GM19463 (cell line): ENCODE data around the gene DNAJC7.

Source experiments
- ATAC-seq: cut with Tn5 transposase; IDR thresholded peaks from one replicate; pipeline ENCODE4 v1.9.1; 2021; ENCODE audit warnings: mild to moderate bottlenecking, moderate library complexity; ENCODE audit not compliant: unreplicated experiment

The DNAJC7 gene

DNA sequence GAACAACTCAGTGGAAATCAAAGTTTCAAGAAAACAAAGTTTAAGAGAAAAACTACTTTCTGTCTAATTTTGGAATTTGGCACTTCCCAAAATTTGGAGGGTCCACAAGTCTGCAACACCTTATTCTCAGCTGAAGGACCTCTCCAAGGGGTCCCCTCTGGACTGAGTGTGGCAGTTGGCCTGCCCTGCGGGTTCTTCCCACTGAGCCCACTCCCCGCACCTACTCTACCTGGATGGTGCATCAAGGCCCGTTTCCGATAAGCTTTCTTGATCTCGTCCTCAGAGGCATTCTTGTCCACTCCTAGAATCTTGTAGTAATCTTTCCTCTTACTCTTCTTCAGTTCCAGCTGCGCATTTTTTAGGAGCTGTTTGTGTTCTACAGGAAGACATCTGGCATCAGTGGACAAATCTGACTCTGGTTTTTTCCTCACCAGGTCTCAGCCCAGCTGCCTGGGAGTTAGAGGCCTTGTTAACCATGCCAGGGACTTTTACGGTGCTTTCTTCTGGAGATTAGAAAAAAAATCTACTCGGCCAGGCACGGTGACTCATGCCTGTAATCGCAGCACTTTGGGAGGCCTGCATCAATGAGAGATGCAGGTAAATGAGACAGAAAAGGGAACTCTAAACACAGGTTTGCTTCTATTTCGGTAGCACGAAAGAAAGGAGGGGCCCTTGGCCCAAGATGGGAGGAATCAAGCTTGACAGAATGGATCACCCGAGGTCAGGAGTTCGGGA, 35.0 kb downstream of the DNAJC7 start:
- no peak for ATAC-seq

DNA sequence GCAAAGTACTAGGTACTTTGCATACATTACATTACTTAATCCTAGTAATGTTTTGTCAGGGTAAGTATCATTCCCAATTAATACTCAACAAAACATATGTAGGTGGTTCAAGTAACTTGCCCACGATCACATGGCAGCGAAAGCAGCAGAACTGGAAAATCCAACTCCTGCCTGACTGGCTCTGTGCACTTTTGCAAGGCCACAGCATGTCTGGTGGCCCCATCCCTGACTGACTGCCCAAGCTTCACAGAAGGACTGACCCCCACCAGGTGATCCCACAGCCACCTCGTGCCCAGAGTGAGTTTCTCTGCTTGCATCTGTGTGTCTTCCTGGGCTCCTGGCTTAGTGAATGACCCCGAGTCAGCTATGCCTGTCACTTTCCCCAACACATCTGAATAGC, 39.2 kb downstream of the DNAJC7 start:
- no peak for ATAC-seq

DNA sequence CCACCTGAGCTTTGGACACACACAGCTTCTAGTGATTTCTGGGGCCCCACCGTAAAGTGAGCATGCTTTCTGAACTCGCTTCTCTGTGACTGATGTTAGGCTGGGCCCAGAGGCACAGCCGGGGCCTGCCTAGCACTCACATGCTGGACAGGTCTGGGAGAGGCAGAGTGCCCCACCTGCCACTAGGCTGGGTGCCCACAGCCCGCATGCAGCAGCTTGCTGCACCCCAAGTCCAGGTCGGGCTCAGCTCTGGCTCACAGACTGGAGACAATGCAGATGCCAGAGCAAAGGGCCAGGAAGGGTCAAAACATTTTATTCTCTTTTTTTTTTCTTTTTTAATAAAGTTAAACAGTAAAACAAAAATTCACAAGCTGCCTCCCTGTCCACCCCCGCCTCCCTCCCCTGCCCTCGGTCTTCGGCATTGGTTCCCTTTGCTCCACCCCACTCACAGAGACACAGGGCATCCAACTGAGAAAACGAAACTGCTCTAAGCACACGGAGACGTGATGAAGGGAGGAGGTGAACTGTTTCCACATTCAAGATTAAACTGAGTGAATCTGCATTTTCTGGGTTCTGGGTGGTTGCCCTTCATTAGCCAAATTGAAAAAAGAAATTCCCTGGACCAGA, 41.0 kb downstream of the DNAJC7 start:
- ATAC-seq = no peak

DNA sequence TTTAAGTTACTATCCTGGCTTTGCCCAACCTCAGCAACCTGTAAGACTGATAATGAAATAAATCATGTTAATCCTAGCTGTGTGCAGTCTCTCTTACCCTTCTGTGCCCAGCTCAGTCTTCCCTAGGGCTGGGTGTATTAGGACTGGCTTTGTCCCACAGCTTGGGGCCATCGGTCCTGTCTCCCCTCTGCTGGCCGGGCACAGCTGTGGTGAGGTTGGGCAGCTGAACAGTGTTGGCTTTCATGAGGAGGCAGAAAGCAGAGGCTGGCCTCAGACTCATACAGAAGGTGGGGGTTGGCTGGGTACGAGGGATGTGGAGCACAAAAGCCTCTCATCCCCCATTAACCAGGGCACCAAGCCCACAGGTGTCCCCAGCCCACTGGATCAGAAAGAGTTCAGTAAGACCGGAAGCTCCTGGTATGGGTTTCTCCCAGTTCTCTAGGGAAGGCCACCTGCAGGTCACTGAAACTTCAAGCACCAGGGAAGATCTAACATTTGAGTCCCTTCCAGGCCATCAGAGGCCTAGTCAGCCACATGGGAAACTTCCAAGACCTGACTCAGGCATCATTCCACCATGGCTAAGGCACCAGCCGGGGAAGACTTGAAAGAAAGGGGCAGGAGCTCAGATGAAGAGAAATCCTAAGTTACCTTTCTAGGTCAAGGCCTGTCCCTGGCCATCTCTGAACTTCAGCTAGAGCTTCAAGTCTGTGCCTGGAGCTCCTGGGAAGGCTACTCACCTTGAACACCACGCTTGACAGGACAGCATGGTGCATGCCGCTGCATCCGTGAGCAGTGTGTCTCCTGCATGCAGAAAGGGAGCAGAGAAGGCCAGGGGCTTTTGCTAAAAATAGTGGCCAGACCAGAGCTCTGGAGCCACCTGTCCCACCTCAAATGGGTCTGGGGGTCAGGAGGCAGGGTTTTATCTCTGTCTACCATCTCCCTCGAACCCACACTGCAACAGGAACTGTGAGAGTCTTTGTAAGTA, 41.8 kb downstream of the DNAJC7 start:
- no peak for ATAC-seq

DNA sequence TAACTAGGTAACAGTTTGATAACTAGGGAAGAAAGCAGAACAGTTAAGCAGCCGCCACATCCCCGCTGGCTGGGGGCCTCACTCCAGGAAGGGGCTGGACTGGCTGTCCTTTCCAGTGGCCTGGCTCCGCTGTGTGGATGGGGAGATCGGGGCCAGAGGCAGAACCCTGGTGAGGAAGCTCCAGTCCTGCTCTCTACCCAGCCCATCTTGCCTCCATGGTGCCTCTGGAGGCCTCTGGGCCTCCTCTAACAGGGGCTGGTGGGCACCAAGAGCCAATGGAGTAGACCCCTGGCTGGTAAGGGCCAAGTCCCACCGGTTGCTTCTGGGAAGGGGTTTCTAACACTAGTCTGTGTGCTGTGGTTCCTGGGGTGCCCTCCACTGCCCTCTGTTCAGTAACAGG, 42.6 kb downstream of the DNAJC7 start:
- no peak for ATAC-seq

DNA sequence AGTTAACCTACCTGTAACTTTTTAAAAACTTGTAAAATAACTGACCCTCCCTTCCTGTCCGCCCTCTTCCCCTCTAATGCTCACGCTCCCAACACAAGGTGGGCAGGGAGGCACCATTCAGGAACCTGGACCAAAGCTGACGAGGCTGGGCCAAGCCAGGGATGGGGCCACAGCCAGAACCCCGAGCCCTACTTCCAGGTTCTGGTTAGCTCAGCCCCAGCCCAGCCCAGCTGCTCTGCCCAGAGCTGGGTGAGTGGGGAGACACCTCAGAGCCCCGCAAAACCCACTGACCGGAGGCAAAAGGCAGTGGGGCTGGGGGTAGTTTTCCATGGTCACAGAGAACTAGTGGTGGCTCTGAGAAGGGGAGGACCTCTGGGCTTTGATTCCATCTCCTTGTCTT, 43.2 kb downstream of the DNAJC7 start:
- ATAC-seq = no peak

DNA sequence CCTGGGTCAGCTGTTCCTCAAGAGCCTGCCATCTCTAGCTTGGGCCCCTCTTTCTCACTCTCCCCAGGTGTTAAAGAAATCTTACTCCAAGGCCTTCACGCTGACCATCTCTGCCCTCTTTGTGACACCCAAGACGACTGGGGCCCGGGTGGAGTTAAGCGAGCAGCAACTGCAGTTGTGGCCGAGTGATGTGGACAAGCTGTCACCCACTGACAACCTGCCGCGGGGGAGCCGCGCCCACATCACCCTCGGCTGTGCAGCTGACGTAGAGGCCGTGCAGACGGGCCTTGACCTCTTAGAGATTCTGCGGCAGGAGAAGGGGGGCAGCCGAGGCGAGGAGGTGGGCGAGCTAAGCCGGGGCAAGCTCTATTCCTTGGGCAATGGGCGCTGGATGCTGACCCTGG, 43.8 kb downstream of the DNAJC7 start:
- ATAC-seq = no peak

DNA sequence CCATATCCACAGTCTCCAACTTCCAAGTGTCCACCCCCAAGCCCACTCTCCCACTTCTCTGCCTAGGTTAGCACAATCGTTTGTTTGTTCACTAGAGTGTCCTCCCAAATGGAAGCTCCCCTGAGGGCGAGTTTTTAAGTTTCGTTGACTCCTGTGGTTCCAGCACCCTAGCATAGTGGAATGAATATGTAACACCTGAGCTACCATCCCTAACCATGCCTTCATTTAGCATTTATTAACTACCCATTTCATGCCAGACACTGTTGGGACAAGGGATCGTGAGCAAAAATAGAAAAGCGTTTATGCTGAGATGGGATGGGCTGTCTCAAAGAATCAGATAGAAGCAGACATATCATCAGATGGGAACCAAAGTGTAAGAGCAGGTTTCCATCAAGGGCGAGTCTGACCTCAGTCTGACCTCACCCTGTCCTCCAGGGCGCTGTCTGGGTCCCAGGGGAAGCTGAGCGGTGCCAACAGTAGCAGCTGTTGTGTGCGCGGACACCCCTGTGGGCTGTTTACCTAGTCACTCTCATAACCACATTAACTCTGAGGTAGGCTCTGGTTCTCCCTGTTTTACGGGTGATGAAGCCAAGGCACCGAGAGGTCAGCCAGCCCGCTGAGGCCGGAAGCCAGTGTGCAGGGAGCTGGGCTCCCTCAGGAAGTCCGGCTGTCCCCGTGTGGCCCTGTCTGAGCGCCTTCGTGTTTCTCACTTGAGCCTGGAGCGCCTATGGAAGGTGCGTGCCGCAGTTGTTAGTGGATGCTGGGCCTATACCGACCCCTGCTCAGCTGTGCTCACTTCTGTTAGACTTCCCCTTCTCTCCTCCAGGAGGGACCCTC, 44.5 kb downstream of the DNAJC7 start:
- ATAC-seq = peak; percentile 83

DNA sequence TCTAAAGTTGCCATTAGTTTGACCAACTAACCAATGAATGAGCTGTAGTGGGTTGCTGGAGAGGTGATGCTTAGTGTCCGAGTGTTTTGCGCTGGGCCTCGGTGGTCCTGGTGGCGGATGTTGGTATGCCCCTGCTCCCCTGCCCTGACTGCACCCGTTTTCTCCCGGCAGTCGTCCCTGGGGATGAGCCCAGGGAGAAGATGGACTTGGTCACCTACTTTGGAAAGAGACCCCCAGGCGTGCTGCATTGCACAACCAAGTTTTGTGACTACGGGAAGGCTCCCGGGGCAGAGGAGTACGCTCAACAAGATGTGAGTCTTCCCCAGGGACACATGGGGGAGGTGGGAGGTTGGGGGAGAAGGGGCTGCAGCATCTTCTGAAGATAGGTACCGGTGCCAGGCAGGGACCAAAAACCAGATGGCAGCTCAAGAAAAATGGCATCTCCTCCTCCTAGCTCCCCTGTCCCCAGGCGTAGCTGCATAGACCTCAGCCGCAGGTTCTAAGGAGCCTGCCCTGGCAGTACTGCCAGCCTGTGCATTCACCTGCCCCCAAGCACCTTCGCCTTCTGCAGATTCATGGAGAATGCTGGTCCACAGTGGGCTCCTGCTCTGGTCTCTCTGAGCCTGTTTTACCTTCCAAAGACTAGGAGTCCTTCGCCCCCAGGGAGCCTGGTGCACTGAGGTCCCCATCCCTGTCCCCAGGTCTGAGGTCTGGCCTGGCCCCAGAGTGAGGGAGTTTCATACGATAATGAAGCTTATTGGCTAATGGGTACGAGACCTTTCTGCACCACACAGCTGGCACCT, 45.3 kb downstream of the DNAJC7 start:
- ATAC-seq = no peak

DNA sequence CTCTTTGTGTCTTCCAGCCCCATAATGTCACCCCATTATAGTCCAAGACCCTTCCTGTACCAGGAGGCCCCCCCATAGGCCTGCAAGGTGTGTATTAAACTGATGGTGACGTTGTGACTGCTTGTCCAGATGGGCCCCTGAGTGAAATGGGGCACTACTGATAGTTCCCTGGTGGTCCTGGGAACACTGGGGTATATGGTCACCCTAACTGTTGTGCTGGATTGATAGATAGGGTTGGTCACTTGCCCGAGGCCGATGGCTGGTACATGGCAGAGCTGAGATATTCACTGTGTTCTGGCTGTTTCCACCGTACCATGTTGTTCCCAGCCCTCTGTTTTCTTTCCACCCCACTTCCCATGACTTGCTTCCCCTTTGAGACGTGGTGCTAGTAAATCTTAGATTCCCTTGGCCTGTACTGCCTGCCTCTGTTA, 46.3 kb downstream of the DNAJC7 start:
- ATAC-seq = no peak

DNA sequence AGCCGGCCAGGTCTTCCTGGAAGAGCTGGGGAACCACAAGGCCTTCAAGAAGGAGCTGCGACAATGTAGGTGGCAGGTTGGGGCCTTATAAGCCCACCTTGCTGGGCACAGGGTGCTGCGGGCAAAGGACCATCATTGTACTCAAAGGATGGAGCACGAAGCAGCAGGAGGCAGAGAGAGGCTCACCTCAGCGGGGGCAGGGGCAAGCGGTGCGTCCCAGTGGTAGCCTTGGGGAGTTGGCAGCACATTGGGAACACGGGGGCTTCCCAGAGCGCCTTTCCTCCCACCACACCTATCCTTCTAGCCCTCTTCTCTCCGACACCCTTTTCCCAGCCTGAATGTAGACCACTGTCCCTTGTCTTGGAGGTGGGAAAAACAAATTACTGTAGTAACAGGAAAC, 48.6 kb downstream of the DNAJC7 start:
- no peak for ATAC-seq

DNA sequence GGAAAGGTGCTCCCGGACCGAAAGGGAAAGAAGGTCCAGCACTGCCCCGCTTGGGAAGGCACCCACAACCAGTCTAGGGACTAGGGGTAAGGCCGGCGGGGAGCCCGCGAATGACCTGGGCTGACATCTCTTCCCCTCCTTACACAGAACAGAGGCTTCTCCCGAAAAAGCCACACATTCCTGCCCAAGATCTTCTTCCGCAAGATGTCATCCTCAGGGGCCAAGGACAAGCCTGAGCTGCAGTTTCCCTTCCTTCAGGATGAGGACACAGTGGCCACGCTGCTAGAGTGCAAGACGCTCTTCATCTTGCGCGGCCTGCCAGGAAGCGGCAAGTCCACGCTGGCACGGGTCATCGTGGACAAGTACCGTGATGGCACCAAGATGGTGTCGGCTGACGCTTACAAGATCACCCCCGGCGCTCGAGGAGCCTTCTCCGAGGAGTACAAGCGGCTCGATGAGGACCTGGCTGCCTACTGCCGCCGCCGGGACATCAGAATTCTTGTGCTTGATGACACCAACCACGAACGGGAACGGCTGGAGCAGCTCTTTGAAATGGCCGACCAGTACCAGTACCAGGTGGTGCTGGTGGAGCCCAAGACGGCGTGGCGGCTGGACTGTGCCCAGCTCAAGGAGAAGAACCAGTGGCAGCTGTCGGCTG, 49.2 kb downstream of the DNAJC7 start:
- ATAC-seq = no peak

DNA sequence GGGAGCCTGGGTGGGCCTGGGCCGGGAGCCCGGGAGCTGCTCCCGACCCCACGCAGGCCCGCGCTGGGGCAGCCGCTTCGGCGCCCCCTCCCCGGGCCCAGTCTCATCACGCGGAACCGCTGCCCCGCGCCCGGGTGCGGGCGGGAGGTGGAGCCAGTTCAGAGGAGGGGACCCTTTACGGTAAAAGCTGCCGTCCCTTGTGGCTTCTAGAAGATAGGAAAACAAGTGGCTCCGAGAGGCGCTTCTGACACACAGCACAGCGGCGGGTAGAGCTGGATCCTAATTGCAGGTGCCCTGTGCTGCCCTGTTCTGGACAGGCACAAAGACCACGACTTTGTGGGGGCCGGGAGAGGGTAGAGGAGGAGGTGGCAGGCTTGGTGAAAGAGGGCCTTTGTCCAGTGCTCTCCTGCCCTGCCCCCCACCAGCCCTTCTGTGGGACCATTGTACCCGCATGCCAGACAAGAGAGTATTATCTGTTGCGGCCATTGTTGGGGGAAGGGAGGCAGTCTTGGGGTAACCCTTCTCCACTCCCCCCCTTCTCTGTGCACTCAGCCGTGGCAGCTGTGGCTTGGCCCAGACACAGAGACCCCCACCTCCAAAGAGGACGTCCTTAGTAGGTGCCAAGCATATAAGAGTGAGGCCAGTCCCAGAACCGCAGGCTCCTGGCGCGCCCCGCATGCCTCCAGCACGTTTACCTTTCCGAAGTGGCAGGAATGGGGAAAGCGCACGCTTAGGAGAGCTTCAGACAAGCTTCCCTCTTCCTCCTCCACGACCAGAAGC, 49.9 kb downstream of the DNAJC7 start:
- ATAC-seq = no peak

DNA sequence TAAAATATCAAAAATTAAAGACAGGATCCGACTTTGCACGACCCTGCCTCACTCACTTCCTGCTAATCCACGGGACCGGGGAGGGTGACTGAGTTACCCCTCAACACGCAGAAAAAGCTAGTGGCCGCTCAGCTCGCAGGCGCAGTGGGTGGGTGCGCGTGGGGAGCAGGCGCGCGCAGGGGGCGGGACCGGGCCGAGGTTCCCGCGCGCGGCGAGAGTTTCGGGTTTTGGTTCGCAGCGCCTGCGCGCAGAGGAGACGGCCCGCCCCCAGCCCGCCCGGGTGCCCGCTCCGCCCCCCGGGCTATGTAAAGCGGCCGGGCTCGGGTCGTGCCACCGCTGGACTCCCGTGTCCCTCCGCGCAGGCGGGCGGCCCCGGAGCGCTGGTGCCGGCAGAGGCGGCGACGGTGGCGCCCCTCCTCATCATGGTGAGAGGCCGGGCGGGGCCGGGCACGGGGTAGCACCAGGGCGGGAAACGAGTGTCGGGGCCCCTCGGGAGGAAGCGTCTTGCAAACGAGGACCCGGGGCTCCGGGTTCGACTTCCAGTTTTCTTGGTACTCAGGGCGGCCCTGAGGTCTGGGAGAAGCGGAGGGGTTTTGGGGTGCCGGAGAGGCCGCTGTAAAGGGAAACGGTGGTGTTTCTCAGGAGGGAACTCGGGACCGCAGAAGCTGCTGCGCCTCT, 50.6 kb downstream of the DNAJC7 start, which contains the start of gene CNP:
Gene CNP, plus strand, starts transcription at position 333 of the 678 bp plus-strand sequence. Its CDS starts 90 bp downstream, at position 423.
- ATAC-seq = peak; percentile 72

DNA sequence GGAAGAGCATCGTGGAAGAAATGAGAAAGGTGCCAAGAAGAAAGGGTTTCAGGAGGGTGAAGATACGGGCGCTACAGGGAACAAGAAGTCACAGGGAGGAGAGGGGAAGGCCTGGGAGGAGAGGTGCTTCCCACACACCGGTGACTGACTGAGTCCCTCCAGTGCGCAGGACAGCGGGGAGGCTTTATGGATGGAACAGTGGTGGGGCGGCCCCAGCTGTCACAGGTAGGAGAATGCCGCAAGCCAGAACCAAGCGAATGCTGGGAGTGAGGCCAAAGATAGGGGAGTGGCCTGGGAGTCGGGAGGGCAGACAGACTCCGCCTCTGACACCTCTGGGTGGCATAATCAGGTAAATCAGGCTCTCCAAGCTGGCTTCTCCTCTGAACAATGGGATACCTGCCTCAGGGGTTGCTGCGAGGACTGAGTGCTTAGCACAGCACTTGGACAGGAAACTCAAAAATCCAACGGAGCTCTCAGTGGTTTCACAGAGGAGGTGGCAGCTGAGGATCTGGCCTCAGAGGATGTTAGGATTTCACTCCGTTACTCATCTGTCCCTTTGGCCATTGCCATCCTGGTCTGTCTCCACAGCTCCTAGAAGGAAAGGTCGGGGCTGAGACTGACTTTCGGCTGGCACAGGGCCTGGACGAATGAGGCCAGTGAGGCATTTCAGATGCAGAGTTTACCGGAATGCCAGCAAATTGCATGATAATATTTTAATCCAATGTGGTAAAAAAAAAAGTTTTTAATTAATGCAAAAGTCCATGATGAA, 51.4 kb downstream of the DNAJC7 start:
- peak; percentile 49 for ATAC-seq

DNA sequence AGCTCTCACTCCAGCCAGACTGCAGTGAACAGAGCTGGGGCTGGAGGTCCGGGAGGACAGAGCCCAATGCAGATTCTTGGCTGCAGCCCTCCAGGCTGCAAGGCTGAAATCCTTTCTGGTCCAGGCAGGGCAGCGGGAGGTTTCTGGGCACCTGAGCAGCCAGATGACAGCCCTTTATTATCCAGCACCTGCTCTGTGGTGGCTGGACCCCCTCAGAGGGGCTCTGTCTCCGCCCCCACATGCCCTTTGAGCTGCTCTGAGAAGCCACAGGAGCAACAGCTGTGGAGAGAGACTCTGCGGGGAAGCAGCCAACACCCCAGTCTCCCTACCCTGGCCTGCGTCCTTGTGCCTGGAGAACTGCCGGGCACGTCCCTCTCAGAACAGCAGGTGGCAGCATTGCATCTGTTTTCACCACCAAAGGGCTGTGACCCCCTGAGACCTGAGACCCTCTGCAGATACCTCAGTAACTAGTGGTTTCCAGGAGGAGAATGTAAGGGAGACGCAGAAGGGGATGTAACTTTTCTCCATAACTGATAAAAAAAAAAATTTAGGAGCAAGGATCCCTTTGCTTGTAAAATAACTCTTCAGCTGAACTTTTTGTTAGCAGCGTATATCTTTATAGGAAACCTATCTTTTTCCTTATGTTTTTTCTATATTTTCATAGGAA, 54.3 kb downstream of the DNAJC7 start:
- ATAC-seq = no peak

DNA sequence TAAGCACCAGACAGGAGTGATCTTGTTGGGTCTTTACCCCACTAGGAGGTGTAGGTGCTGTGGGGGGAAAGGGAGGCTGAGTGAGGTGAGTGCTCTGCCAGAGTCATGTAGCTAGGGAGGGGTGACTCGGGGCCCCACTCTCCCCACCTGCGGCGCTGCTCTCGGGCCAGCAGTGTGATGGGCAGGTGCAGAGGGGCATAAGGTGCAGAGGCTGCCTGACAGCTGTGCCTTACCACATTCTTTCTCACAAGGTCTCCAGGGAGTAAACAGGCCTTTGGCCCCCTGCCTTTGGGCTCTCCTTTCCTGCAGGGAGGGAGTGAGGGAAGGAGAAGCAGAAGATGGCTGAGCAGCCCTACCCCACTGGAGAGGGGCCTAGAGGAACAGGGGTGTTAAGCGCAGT, 55.1 kb downstream of the DNAJC7 start:
- ATAC-seq = no peak
